Right forelimb (tissue), 1 donor: ENCODE data around the gene KCNK18.
"Not testable (repeated sequence)": the region's sequence is repeated elsewhere in the genome, so short reads cannot be mapped to it uniquely, and the experiment has no call there.

Source experiments
- DNase-seq: peaks from one replicate; pipeline ENCODE4 v3.0.0-alpha.2; 2018

Gene KCNK18

GRCh38 chr10:117222976-117223692 is 25.8 kb downstream of the KCNK18 start:
- no peak for DNase-seq

- no peak for DNase-seq
These were observed 26.6 kb downstream of the KCNK18 start for GRCh38 chr10:117223693-117224430.

DNA sequence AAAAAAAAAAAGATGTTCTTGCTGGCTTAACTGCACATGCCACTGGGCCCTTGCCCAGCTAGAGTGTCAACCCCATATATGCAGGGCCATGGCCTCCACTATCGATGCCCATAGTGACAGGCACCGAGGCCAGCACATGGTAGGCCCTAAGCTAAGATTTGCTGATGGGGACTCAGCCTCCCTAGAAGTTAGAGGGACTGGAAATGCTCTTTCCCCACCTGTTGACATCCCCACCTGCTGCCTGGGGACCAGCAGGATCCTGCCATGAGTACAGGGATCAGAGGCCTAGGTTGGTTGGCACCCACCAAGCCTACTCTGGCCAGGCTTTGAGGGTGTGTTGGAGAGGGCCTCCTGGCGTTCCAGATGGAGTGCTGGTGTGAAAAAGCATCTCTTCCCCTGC is 27.6 kb downstream of the KCNK18 start:
- DNase-seq, result no peak

GRCh38 chr10:117226813-117227451 is 29.6 kb downstream of the KCNK18 start:
- no peak for DNase-seq

GRCh38 chr10:117228210-117228609 is 30.9 kb downstream of the KCNK18 start:
- no peak for DNase-seq

DNA sequence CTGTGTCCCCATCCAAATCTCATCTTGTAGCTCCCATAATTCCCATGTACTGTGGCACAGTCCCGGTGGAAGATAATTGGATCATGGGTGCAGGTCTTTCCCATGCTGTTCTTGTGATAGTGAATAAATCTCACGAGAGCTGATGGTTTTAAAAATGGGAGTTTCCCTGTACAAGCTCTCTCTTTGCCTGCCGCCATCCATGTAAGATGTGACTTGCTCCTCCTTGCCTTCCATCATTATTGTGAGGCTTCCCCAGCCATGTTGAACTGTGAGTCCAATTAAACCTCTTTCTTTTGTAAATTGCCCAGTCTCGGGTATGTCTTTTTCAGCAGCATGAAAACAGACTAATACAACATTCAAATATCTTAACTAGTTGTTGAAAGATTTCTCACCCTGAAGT is 32.8 kb downstream of the KCNK18 start:
- DNase-seq, result not testable (repeated sequence)

DNA sequence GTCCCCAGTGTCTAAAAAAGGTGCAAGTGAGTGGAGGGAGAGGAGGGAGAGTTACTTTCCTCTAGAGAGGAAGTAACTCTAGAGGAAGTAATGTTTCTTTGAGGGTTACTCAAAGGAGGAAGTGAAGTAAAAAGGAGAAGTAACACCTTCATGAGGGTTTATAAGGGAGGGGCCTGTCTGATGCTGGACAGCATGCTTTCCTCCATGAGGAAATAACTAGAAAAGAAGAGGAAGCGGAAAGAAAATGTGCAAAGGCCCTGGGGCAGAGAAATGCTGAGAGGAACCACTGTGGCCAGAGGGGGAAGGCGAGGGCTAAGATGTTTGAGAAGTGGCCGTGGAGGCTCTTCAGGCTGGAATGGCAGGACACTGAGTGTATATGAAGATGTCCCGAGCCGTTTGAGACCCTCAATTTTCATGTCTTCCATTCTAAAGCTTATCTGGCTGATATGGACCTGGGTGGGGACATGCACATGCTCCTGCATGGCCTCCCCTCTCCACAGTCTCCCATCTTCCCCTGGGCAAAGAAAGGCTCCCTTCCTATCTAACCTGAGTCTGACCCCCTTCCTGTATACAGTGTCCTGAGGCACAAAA is 40.2 kb downstream of the KCNK18 start:
- DNase-seq, result no peak

- no peak for DNase-seq
These were observed 41.8 kb downstream of the KCNK18 start for GRCh38 chr10:117239051-117239450.

- no peak for DNase-seq
These were observed 42.7 kb downstream of the KCNK18 start for GRCh38 chr10:117239721-117240620.

DNA sequence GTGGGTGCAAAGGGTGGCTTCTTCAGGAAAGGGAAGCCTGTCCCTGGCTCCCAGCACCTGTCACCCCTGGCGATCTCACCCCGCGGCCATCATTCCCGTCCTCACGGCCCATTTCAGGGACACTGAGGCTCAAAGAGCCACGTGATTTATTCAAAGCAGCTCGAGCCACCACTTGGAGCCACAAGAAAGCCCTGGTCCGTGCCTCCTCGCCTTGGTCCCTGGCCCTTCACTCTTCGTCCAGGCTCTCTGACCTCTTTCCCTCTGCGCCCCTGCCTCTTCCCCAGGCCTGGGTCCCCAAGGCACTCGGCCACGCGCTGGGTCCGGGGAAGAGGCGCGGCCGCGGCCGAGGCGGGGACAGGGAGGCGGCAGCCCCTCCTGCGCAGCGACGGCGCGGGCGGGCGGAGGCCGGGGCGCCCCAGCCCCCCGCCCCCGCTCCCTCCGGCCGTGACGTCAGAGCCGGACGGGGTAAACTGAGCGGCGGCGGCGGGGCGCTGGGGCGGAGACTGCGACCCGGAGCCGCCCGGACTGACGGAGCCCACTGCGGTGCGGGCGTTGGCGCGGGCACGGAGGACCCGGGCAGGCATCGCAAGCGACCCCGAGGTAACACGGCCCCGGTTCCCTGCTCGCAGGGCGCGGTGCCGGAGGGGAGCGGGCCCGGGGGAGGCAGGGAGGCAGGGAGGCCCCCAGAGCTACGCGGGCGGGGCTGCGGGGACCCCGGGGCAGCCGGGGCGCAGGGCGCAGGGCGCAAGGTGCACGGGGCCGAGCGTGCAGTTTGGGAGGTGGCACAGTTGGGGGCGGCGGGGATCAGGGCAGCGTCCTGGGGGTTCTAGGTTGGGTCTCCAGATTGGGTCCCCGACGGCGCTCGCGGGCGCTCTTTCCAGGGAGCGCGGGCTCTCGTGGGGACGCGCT is 43.6 kb downstream of the KCNK18 start, which contains the start of gene SLC18A2:
Gene SLC18A2 (plus strand): TSS at position 494 of the 909 bp plus-strand sequence. CDS start 580 bp downstream, outside the sequence.
- no peak for DNase-seq

DNA sequence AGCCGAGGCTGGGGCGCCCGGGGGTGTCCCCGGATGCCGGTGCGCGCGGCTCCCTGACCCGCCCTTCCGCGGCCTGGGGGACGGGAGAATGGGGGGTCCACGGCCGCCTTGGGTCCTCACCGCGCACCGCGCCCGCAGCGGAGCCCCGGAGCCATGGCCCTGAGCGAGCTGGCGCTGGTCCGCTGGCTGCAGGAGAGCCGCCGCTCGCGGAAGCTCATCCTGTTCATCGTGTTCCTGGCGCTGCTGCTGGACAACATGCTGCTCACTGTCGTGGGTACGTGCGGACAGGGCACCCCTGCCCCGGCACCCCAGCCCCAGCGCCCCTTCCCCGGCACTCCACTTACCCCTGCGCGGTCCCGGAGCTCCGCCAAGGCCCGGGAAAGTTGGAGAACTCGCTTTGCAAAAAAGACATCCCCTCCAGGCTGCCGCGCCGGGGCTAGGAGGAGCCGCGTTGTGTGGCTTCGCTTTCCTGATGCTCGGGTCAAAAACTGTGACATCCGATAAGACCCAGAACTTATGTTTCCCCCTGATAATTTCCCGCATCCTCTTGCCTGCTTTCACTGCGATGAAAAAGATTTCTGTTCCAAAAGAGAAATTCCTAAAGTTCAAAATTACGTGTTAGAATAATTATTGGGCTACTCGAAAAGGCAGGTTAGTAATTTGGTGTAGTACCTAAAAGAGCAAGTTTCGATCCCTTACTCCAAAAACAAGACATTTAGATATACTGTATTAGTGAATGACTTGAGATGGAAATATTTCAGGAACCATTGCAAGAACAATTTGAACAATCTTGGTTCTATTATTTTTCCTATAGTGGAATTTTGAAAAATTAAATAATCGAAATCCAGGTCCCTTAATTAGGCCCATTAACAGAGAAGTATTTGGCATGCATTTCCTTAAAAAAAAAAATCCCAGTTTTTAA is 44.5 kb downstream of the KCNK18 start:
- peak; percentile 49 for DNase-seq

DNA sequence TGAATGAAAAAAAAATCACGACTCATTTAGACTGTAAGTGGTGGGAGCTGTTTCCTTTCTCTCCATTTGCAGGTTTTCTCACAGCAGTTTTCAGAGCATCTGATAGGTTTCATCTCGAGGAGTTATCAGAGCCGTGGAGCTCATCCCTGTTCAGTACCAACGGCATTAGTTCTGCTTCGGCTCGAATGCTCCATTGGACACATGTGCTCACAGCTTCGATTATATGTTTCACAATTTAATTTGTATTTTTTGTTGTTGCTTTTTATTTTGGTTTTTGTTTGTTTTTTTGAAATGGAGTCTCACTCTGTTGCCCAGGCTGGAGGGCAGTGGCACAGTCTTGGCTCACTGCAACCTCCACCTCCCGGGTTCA is 45.2 kb downstream of the KCNK18 start:
- DNase-seq, result no peak

DNA sequence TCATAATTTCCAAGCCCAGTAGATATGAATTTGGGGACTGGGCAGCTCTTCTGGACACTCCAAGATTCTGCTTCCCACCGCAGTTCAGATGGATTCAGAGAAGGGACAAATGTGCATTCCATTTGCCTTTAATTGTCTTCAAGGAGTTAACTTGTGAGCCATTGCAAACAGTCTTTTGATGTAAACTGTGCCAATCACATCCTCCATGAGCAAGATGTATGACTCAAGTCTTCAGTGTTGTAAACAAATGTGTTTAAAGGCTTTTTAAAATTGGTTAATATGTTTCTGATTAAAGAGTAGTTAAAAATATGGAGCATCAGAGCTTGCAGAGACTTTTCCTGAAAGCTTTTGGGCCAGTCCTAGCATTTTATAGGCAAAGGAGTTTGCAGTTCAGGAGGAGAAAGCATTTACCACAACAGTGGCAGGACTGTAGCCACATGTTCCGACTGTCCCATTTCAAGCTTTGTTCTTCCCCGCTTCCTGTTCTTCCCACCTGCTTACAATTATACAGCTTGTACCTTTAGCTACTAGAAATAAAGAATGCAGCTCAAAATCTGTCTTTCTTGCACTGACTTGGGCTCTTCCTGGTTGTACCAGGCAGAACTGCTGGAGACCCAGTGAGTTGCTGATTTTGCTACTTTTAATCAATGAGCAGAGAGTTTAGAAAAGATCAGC is 49.8 kb downstream of the KCNK18 start:
- no peak for DNase-seq

GRCh38 chr10:117248750-117249465 is 51.6 kb downstream of the KCNK18 start:
- no peak for DNase-seq

GRCh38 chr10:117249493-117250093 is 52.3 kb downstream of the KCNK18 start:
- no peak for DNase-seq

DNA sequence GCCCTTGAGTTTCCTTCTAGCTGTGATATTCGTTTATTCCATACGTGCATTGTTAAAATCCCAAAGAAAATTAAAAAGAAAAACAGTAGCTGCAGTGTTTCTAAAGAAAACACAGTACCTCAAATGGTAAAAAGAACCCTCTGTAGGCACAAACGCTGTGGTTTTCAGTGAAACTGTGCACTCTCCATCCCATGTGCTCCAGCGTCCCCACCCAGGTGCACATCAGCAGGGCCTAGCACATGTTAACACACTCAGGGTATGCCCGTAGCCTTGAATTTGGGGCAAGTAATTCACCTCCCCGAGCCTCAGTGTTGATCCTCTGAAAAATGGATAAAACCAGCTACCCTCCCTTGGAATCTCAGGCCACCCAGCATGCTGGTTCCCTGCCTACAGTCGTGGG is 53.1 kb downstream of the KCNK18 start:
- no peak for DNase-seq

DNA sequence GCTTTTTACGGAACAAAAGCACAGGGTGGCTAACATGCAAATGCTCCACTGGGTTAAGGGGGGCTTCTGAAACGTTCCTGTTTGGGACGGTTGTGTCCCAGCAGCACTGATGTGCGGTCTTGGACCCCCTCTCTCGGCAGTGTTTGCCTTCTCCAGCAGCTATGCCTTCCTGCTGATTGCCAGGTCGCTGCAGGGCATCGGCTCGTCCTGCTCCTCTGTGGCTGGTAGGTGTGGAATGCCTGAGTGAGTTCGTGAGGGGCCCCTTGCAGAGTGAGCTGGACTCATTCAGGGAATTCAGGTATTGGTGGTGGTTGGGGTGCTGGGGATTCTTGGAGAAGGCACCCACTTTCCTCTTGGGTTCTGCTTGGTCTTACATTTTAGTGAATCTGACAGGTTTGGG is 56.6 kb downstream of the KCNK18 start:
- no peak for DNase-seq

GRCh38 chr10:117254338-117254737 is 57.0 kb downstream of the KCNK18 start:
- DNase-seq, result no peak
